Right atrium auricular region (tissue), 2 donors: ENCODE measurements around the gene C8A. TPM values are rescaled to one million over a fixed set of nuclear protein-coding genes. Genes with fewer than 3 reads are reported as not detected.

Source experiments
- DNase-seq: peaks from one replicate; pipeline ENCODE4 v3.0.0-alpha.2; 2019; ENCODE audit warnings: low spot score
- H3K27ac ChIP-seq, 2 donors: fragments of 200-600 bp; sonication (generic); 1 replicate in 1 of 2; 2 replicates in 1 of 2; pipeline ENCODE4 v1.5.1; 2016 to 2019
- H3K27me3 ChIP-seq, 2 donors: fragments of 200-600 bp; sonication (generic); one replicate each; pipeline versions ENCODE4 v1.5.1 to v1.6.0; 2017 to 2019
- H3K36me3 ChIP-seq: fragments of 200-600 bp; sonication (generic); one replicate; pipeline ENCODE4 v1.5.1; 2016
- H3K4me1 ChIP-seq, 2 donors: fragments of 200-600 bp; sonication (generic); one replicate each; pipeline versions ENCODE4 v1.5.1 to v1.6.0; 2017 to 2019
- H3K4me3 ChIP-seq, 2 donors: fragments of 200-600 bp; sonication (generic); 1 replicate in 1 of 2; 2 replicates in 1 of 2; pipeline ENCODE4 v1.5.1; 2017 to 2019; ENCODE audit warnings: mild to moderate bottlenecking in 1 of 2, moderate library complexity in 1 of 2
- H3K9me3 ChIP-seq, 2 donors: fragments of 200-600 bp; sonication (generic); one replicate each; pipeline ENCODE4 v1.5.1; 2019
- CTCF ChIP-seq, 2 donors: fragments of 200-600 bp; sonication (generic); IDR thresholded peaks; one replicate each; pipeline ENCODE4 v1.5.1; 2019; ENCODE audit warnings: antibody characterized with exemption in 2 of 2
- total RNA-seq, 2 donors: library from RNA; depleted of rRNA; stranded (reverse); fragments of >200 nt; gene quantifications; one replicate each; pipeline ENCODE4 v1.1.0, GENCODE V29; 2016

The C8A gene
- total RNA-seq, 2 donors from 2014 or later: not detected

- no peak for DNase-seq
- Histone ChIP-seq H3K27me3 (no peaks in the 10 kb centered on the region), H3K4me3 (no peak within 1 kb of the TSS), H3K4me1 (no peaks in the 10 kb centered on the region), H3K9me3 (no peaks in the 10 kb centered on the region), H3K27ac (no peak within 1 kb of the TSS), H3K36me3 (no peaks in the 10 kb centered on the region)
- TF ChIP-seq CTCF (IDR thresholded peaks at IDR 0.05): no peak
Observed at GRCh38 chr1:56965916-56966697, 111.5 kb downstream of the C8A start, which contains the start of gene C8B. C8B (minus strand) TSS chr1:56966015; CDS start chr1:56965948, 67 bp downstream.

DNA sequence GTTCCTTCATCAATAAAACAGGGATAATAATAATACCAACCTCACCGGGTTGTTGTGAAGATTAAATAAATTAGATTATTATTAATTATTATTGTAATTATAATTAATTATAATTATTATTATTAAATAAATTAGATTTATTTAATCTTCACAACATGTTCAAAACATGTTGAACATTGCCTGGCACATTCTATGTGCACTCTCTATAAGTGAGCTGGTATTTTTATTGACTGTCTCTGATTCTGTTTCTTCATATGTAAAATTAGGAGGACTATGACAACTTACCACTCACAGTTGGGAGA is 112.1 kb downstream of the C8A start:
- H3K4me3 ChIP-seq: no peak overlapping the region
- TF ChIP-seq CTCF (IDR thresholded peaks at IDR 0.05): no peak

GRCh38 chr1:56967355-56967754 is 112.8 kb downstream of the C8A start:
- Histone ChIP-seq H3K4me1 (no peaks in the 10 kb centered on the region), H3K36me3 (no peaks in the 10 kb centered on the region), H3K4me3 (no peak overlapping the region), H3K27me3 (no peaks in the 10 kb centered on the region), H3K9me3 (no peaks in the 10 kb centered on the region), H3K27ac (no peak overlapping the region)
- no peak for DNase-seq
- no peak for TF ChIP-seq CTCF (IDR thresholded peaks at IDR 0.05)

More for the DNA sequence above, 112.1 kb downstream of the C8A start:
- DNase-seq: no peak
- Histone ChIP-seq H3K36me3 (no peaks in the 10 kb centered on the region), H3K9me3 (no peaks in the 10 kb centered on the region), H3K27ac (no peak overlapping the region), H3K27me3 (no peaks in the 10 kb centered on the region), H3K4me1 (no peaks in the 10 kb centered on the region)

Other genes starting within 250 kb of the C8A start
- 10 to 100 TPM; 98.7 to 99.4 TPM for gene PRKAA2, start 209.5 kb upstream of the C8A start, total RNA-seq
- gene FYB2, start 35.4 kb upstream of the C8A start, total RNA-seq: under 1 TPM; 0.39 to 0.70 TPM
- not detected for gene C8B, start 111.2 kb downstream of the C8A start, total RNA-seq